OCI-M1 (cell line): ENCODE data around the gene HIGD2A.
"Not testable (repeated sequence)": the region's sequence is repeated elsewhere in the genome, so short reads cannot be mapped to it uniquely, and the experiment has no call there.

ENCODE experiments used
- DNase-seq: peaks from one replicate; lab custom pipeline; 2025; lab: John Stamatoyannopoulos, UW

The HIGD2A gene

DNA sequence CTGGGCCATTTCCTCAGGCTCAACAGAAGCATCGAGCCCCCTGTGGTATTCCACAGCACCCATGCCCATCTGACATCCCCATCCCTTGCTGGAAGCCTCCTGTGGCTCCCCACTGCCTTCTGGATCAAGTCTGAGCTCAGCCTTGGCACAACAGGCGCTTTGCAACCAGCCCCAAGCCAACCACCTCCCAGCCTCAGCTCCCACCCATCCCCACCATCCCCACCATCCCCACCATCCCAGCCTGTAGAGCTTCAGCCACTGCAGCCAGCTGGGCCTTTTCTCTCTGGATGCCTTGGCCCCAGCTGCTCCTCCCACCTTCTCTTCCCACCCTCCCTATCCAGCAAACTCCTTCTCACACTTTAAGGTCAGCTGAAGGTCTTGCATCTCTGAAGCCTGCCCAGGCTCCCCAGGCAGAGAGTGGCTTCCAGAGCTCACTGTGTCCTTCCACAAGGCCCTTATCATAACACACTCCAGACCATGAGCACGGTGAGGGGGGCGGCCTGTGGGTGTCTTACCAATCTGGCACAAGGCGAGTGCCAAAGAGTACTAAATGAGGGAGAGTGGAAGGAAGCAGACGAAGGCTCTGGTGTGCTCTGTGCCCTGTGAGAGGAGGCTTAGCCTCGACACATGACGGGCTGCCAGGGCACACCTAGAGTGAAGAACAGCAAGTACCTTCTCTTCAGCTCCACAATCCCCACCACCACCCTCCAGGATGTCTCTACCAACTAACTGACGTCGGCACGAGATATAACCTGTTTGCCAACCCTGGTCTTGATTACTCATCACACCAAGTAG, 6.5 kb downstream of the HIGD2A start:
- DNase-seq, result no peak

DNA sequence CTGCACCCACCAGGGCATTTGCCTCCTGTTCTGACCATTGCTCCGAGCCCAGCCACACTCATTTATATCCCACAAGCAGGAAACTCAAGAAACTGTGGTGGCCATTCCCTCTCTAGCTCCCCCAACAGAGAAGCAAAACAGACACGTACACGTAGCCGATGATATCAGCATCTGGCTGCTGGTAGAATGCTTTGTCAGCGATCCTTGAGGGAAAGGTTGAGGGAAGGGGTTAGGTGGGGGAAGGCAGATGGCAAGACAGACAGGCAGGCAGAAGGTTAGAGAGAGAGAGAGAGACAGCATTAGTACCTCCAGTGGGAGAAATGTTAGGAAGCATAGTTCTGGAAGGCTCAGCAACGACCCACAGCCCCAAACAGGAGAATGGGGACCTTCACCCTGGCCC, 7.8 kb downstream of the HIGD2A start:
- peak; percentile 31 for DNase-seq

DNA sequence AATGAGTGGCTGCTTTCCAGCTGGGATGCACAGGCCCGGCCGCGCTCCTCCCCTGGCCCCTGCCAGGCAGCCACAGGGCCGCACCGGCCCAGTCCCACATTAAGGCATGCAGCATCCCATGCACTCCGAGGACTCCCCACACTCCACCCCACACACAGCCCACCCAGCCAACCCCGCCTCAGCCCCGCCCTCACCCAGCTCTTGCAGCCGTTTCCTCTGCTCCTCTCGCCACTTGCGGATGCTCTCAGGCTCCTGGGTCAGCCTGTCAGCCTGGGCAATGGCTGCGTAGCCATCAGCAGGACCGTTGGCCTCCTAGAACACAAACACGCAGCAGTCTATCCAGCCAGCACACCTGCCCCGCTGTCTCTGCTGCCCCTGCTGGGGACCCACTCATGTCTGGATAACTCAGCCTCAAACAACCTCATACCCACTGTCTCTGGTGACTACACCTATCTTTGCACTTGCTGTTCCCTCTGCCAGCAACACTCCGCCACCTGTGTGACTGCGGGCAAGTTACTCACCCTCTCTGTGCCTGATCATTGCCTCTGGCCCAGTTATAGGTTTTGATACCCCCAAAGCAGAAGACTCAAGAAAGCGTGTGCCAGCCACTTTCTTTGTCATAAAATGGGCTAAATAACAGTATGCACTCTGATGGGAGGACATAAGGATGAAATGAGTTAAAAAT, 9.3 kb downstream of the HIGD2A start:
- no peak for DNase-seq

DNA sequence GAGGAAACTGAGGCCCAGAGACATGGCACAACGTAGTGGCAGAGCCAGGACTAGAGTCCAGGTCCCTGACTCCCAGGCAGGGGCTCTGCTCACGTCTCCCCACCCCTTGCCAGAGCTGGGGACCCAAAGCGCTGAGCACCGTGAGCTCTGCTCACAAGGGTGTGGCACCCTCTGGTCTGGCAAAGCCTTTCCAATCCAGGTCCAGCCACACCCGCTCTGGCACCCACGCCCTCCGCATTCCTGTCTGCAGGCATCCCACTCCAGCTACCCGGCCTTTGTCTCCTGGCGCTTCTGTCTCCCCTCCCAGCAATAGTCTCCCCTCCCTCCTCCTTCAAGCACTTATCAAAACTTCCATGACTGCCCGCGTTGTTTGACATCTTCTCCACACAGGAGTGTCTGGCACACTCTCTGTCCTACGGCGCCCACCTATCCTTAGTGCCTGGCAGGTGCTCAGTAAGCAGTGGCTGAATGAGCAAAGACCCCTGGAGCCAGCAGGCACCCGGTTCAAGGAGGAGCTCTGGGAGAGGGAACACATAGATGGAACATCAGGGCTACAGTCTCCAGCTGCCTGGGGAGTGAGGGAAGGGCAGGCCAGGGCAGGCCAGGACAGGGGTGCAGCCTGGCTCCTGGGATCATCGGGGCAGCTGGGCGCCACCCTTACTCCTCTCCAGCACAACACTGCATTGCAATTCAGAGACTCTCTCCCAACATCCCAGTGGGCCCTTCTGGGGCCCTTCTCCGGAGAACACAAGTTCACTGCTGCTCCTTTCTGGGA, 12.0 kb downstream of the HIGD2A start:
- no peak for DNase-seq

DNA sequence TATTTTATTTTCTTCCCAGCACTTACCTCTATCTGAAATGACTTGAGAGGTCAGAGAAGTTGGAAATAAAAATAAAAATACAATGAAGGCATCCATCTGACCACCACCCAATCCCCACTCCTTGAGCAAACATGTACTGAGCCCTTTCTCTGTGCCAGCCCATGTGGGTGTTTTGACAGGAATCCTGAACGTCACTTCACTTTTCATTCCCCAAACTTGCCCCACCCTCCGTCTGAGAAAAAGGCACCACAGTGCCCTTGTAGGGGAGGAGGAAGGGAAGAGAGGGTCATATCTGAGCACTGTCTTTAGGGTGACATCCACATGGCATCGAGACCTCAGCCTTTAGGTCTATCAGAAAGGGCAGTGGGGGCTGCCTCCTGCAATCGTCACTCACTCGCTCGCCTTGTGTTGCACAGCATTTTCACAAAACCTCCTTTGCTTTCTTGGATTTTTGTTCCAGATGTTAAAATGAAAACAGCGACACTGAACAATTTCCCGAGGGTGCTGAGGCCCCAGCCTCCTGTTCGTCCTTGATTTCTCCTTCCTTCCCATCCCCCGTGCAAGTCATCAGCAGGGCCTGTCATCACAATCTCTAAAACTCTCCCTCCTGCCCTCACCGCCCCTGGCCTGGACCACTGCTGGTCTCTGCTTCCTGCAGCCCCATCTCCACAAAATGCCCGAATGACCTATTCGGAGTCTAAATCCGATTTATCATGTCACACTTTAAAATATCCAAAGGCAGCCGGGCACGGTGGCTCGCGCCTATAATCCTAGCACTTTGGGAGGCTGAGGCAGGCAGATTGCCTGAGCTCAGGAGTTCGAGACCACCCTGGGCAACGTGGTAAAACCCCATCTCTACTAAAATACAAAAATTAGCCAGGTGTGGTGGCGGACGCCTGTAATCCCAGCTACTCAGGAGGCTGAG, 13.0 kb downstream of the HIGD2A start:
- no peak for DNase-seq

DNA sequence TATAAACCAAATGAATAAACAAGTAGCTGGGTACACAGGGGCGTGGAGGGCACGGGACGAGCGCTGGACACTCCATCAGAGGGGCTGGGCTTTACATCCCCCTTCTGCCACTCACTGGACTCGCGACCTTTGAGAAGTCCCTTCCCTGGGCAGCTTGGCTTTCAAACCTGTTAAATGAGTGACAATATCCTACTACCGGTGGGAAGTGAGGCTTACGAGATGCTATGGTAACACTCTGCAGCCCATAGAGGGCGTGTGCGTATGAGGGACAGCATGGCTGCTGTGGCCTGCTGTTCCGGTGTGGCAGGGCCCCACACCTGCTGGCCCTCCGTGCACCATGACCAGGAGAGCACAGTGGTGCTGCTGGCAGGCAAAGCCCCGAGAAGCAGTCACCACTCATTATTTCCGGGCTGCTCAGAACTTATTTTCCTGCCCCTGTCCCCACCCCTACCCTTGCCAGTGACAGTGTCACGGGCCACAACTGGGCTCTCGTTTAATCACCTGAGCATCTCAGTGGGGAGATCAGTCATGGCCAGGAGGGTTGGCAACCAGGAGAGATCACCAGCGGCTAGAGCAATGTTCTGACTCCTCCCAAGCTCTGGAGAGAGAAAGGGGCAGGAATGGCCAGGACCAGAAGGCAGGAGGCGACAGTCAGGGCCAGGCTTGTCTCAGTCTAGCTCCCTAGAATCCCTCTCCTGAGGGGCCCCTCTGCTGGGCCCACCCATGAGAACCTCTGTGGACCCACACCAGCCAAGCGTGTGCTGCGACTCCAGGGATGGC, 17.3 kb downstream of the HIGD2A start:
- DNase-seq, result no peak

DNA sequence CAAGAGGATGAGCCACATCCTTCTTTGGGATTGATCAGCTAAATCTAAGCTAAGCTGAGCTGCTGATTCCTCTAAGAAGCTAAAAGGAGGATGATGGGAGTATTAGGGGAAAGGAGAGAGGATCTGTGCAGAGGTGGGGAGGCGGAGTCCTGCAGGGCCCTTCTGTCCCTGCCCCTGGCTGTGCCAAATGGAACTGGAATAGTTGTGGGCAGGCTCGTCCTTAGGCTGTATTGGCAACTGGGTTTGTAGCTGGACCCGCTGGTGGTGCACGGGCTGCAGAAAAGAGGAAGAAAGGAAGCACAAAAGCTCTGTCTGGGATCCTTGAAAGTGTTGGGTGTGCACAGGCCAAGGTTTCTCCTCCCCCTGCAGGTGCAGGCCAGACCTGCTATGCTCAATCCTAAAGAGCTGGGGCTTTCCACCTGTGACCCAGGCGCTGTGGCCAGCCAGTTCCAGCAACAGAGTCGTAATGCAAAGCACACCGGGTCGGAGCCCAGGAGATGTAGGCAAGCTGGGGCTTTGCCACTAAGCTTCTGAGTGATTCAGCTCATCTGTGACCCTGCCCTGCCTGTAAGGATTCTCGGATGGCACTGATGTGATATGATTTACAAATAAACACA, 18.0 kb downstream of the HIGD2A start:
- no peak for DNase-seq

DNA sequence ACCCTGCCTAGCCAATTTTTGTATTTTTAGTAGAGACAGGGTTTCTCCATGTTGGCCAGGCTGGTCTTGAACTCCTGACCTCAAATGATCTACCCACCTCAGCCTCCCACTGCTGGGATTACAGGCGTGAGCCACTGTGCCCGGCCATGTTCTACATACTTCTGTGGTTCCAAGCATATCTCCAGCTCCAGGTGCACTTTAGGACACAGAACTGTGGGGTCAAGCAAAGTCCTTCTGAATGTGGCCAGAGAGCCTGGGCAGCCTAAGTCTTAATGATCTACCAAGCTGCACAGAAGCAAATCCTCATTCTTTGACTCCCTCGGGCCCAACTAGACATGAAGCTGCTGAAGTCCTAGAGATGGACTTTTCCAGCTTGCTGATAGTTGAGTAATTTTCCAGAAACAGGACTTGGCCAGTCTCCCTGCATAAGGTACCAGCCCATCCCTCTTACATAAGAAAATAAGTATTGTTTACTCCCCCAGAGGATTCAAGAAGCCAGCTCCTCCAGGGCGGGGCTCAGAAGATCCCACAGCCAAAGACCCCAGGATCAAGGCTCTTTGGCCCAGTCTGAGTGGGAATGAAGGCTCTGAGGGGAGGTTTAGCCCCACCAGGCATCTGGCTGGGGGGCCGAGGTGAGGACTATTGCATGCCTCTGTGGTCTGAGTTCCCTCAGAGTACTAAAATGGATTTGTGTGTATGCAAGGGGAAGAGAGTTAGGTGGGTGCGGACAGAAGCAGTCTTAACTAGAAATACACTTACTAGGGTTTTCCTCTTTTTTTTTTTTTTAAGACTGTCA, 19.1 kb downstream of the HIGD2A start:
- no peak for DNase-seq

DNA sequence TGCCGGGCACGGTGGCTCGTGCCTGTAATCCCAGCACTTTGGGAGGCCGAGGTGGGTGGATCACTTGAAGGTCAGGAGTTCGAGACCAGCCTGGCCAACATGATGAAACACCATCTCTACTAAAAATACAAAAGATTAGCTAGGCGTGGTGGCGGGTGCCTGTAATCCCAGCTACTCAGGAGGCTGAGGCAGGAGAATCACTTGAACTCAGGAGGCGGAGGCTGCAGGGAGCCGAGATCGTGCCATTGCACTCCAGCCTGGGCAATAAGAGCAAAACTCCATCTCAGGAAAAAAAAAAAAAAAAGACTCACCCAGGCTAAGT, 19.7 kb downstream of the HIGD2A start:
- DNase-seq, result not testable (repeated sequence)

DNA sequence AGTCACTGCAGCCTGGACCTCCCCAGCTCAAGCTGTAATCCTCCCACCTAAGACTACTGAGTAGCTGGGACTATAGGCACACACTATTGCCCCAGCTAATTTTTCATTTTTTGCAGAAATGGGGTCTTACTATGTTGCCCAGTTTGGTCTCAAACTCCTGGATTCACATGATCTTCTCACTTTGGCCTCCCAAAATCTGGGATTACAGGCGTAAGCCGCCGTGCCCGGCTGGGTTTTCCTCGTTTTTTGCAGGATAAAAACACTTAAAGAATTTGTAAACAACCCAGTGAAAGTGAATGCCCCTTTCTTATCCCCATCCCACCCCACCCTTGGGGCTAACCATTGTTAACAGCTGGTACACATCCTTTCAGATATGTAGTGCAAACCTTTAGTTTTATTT, 20.0 kb downstream of the HIGD2A start:
- DNase-seq, result no peak

DNA sequence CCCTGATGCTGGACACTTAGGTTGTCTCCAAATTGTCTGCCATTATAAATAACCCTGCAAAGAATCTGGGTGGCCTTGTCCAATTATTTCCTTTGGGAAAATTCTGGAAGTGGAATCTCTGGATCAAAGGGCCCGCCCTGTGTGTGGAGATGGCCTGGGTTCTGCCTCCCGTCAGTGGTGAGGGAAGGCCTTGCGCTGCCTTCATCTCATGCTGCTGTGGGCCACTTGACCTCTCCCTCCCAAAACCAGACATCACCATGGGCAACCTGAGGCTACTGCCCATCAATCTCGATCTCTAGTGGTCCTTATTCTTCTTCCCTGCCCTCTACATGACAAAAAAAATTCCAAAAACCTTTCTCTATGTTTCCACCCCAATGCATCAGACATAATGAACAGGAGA, 21.2 kb downstream of the HIGD2A start:
- DNase-seq, result no peak

DNA sequence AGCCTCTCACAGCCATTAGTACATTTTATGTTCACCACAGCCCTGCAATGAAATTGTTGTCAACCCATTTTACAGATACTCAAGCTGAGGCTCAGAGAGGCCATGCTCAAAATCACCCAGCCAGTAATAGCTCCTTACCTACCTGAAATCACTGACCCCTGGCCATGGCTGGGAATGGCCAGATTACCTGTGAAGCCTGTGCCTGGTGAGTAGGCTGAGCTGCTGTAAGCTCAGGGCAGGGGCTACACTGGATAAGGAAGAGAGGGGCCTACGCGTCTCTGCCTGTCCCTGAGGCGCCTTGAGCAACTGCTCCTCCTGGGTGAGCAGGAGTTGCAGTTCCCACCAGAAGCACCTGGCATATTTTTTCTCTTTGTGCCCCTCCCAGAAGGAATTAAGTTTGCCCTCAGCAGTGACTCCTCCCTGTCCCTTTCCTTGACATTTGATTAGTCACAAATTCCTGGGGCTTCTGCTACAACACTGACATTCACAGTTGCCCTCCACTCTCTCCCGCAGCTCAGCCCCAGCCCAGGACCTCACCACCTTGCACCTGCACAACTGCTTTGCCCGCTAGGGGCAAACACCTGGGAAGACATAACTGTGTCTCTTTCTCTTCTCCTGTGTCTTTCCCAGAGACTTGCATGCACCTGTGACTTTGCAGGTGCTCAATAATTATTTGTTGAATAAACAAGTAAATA, 22.1 kb downstream of the HIGD2A start:
- DNase-seq, result no peak

DNA sequence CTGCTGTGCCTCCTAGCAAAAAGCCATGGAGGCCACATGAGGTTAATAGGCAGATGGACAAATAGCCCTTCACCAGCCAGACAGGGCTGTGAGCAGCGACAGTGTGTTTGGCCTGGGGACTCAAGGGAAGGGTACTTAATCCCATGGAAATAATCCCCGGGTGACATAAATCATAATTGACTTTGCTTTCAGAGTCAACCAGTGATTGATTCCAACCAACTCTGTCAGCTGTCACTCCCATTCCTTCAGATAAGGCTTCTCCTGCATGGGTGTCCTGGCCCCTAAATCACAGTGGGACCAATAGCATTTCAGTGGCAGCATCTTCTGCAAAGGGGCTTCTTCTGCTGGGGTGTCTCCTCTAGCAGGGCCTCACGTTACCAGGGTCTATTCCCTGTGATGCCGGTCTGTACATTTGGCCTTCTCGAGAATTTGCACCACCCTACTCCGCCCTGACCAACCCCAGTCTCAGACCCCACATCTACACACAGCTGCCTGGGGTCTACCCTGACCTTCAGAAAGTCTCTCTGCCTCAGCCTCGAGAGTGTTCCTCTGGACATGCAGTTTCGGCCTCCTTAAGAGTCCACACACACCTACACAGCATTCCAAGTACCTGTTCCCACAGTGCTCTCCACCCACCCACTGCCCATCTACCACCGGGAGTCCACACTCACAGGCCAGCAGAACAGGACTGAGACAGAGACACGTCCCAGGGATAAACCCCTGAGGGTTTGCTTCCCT, 24.1 kb downstream of the HIGD2A start:
- DNase-seq, result no peak

DNA sequence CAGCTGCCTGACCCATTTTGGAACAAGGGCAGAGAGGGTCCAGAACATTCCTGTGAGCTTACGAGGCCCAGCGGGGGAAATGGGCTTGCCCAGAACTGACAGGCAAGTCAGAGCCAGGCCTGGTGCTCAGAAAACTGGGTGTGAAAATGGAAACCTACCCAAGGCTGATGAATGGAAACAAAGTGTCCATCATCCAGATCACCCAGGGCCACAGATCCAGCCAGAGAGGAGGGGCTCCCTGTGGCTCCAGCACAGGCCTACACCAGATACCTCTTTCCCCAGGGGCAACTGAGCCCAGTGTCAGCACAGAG, 24.7 kb downstream of the HIGD2A start:
- DNase-seq, result no peak

DNA sequence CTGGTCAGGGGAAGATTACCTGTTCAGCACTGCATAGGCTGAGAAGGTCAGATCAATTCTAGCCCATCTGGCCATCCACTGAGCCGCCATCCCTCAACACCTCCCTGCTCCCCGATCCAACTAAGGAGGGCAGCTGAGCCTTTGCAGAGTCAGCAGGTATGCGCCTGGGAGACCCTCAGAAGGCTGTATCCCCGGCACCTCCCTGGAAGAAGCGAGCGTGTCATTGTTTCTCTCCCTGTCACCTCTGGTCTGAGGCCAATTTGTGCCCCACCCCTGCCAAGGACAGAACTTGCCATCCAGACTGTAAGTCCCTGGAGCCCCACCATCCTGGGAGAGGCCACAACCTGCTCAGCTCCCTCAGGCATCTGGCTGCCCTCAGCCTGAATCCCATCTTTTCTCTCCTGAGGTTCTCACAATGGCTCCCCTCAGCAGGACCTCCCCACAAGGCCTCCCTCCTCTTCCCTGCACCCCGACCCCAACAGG, 25.2 kb downstream of the HIGD2A start:
- DNase-seq, result no peak

DNA sequence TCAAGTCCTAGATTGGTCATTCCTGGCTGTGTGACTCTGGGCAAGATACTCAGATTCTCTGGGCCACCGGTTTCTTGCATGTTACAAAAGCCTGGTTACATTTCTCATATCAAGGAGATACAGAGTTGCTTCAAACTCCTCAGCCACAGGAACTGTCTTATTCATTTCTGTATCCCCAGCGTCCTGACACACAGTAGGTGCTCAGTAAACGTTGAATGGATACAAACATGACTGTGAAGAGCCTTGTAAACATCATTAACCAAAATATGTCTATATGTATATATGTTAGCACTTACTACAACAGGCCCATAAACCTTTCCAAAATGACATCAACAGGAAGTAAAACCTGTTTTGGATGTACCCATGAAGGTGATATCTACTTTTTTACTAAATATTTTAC, 26.2 kb downstream of the HIGD2A start:
- DNase-seq, result no peak

DNA sequence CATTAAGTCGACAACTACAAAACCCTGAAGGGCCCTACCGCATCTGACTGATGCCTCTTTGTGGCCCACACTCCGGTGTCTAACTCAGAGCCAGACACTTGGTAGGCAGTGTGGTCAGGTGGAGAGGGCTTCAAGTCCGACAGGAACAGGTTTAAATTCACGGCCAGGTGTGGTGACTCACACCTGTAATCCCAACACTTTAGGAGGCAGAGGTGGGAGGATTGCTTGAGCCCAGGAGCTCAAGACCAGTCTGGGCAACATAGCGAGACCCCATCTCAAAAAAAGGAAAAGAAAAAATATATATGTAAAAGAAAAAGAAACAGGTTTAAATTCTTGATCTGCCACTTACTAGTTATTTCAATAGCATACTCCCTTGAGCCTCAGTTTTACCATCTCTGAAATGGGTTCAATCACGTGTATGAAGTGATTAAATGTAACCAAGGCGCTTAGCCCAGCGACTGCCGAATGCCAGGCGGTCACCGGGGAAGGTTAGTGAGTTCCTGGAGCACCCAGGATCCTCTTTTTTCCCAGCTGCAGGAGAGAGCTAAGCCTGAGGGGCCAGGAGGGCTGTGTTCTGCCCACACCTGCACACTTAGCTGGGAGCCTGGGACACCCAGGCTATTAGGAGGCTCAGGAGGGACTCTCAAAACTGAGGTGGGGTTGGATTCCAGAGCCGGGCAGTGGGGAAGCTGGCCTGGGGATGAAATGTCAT, 26.8 kb downstream of the HIGD2A start:
- no peak for DNase-seq
